ENCODE measurements around the gene EEF1A2.

Gene EEF1A2

DNA sequence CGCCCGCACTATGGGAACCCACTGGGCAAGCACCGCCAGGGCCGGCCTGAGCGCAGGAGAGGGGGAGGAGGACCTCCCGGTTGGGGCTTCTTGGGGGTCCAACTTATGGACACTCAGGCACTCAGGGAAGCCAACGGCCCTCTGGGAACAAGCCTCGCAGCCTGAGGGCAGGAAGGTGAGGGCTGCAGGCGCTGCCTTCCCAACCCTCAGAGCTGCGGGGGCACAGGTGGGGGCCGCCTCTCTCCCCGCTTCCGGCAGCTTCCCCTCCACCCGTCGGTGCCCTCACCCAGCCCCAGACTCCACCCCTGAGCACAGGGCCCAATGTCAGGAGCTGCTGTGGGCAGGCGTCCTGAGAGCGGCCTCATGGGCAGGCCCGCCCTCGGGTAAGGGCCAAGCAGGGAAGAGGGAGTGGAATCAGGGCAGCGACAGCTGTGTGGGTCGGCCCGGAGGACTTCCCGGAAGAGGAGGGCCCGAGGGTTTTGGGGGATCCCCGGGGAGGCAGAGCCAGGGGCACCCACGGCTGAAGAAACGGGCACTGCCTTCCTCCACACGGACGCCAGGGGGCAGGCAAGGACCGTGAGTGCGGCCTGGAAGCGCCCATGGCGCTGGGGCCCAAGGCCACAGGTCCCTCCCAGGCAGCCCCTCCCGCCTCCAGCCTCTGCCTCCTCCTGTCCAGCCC, 38.8 kb upstream of the EEF1A2 start:
- in situ Hi-C loops (cut with HindIII; ENCODE audit: low sequenced_read_pairs) = no loop called here
- TF ChIP-seq, protein P1, sequence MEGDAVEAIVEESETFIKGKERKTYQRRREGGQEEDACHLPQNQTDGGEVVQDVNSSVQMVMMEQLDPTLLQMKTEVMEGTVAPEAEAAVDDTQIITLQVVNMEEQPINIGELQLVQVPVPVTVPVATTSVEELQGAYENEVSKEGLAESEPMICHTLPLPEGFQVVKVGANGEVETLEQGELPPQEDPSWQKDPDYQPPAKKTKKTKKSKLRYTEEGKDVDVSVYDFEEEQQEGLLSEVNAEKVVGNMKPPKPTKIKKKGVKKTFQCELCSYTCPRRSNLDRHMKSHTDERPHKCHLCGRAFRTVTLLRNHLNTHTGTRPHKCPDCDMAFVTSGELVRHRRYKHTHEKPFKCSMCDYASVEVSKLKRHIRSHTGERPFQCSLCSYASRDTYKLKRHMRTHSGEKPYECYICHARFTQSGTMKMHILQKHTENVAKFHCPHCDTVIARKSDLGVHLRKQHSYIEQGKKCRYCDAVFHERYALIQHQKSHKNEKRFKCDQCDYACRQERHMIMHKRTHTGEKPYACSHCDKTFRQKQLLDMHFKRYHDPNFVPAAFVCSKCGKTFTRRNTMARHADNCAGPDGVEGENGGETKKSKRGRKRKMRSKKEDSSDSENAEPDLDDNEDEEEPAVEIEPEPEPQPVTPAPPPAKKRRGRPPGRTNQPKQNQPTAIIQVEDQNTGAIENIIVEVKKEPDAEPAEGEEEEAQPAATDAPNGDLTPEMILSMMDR (IDR thresholded peaks at IDR 0.05; ENCODE audit: low read depth, low read length) = peak; percentile 95
- peak; percentile 80 for DNase-seq (ENCODE audit: low read depth, low spot score)
- H3K4me3 ChIP-seq (ENCODE audit: low read depth, low read length) = peak overlapping the region; percentile 21

DNA sequence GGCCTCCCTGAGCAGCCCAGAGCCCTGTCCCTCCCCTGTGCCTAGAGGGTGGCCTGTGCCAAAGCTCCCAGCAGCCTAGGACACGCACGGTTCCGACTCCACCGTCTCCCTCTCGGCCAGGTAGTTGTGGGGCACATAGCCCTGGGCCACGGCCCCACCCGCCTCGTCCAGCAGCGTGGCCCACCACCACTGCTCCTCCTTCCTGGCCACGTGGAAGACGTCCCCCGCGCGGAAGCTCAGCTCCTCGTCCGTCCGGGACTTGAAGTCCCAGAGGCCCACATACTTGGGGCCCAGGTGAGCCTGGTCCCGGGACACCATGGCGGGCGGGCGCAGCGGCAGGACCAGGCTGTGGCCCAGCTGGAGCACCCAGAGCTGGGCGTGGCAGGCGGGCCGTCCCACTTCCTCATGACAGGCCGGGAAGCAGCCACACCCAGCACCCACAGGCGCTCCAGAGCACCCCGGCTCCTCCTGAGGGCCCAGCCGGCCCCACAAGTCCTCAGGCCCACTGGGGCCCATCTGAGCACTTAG, 38.2 kb upstream of the EEF1A2 start, which contains the start of gene PTK6:
Gene PTK6 (minus strand): TSS at position 380 of the 528 bp plus-strand sequence. CDS start 62 bp downstream, at position 318.
- in situ Hi-C loops (cut with HindIII; ENCODE audit: low sequenced_read_pairs) = no loop called here
- TF ChIP-seq, protein P1 (IDR thresholded peaks at IDR 0.05; ENCODE audit: low read depth, low read length) = no peak
- peak within 1 kb of the TSS; percentile 21 for H3K4me3 ChIP-seq (ENCODE audit: low read depth, low read length)
- DNase-seq (ENCODE audit: low read depth, low spot score) = no peak

DNA sequence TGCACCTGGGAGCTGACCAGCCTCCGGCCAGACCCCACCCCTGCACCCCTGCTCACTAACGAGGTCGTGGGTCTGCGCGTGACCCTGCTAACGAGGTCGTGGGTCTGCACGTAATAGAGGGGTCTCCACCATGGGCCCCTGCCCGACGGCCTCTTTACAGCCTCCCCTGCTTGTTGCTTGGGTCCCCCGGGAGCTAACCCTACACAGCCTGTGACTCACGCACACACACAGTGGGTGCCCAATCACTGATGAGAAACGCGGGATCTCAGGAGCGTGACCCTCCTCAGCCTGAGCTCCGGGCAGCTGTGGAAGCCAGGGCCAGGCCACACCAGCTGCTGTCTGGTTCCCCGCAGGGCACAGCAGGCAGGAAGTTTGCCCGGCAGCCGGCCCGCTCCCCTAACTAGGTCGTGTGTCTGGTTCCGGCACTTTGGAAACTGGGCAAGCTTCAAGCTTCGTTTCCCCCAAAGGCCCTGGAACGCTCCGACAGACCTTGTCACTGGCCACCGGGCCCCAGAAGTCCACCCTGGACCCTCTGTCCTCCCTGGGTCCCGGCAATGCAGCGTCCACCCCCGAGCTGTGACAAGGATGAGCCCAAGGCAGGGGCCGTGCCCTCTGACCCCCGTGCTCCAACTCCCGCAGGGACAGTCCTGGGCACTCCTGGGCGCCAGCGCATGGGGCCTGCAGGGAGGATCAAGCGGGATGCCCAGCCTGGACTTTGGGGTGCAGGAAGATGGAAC, 37.5 kb upstream of the EEF1A2 start:
- TF ChIP-seq, protein P1 (IDR thresholded peaks at IDR 0.05; ENCODE audit: low read depth, low read length) = no peak
- no peak overlapping the region for H3K4me3 ChIP-seq (ENCODE audit: low read depth, low read length)
- DNase-seq (ENCODE audit: low read depth, low spot score) = peak; percentile 37
- in situ Hi-C loops (cut with HindIII; ENCODE audit: low sequenced_read_pairs) = no loop called here

DNA sequence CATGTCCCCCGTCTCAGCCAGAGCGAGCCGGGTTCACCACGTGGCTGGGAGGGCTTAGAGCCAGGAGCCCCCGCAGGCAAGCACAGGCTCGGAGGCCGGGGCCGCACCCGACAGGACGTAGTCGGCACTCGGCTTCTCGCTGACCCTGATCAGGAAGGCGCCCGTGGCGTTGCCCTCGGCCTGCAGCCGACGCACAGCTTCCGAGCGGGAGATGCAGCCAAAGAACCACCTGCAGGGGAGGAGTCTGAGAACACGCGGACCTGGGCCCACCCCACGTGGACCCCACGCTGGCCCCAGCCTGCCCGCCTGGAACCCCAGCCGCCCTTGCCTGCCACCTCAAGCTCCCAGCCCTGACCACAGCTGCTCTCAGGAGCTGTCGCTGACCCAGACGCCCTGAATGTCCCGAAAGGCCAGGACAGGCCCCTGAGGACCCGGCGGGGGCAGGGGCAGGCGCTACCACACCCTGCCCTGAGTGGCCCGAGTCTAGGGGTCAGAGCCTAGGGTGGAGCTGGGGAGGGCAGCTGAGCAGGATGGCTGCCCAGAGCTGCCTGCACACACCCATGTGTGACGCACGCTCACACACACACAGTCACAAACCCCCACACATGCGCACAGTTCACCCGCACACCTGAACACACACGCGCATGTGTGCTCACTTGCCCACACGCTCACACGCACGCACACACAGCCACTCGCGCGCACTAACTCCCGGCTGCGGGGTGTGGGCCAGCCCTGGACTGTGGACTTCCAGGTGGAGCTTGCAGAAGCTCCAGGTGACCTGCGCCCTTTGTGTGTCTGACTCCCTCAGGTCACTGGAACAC, 36.2 kb upstream of the EEF1A2 start:
- TF ChIP-seq, protein P1 (IDR thresholded peaks at IDR 0.05; ENCODE audit: low read depth, low read length) = no peak
- in situ Hi-C loops (cut with HindIII; ENCODE audit: low sequenced_read_pairs) = no loop called here
- DNase-seq (ENCODE audit: low read depth, low spot score) = no peak
- no peak overlapping the region for H3K4me3 ChIP-seq (ENCODE audit: low read depth, low read length)

DNA sequence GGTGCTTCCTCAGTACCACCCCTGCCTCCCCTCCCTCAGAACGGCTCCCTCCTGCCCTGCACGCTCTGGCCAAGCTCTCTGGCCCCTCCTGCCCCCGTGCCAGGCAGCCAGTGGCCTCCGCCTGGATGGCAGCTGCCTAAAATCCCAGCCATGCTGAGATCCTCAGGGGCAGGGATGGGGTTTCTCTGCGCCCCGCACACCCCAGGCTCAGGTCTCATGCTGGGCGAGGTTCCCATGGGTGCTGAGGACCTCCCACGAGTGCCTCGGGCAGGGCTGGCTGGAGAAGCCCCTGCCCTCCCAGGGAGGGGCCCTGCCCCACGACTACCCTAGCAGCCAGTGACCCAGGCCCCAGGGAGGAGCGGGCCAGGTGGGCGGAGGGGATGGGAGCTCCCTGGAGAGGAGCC, 35.5 kb upstream of the EEF1A2 start:
- TF ChIP-seq, protein P1 (IDR thresholded peaks at IDR 0.05; ENCODE audit: low read depth, low read length) = no peak
- DNase-seq (ENCODE audit: low read depth, low spot score) = no peak
- no peak overlapping the region for H3K4me3 ChIP-seq (ENCODE audit: low read depth, low read length)
- in situ Hi-C loops (cut with HindIII; ENCODE audit: low sequenced_read_pairs) = no loop called here

DNA sequence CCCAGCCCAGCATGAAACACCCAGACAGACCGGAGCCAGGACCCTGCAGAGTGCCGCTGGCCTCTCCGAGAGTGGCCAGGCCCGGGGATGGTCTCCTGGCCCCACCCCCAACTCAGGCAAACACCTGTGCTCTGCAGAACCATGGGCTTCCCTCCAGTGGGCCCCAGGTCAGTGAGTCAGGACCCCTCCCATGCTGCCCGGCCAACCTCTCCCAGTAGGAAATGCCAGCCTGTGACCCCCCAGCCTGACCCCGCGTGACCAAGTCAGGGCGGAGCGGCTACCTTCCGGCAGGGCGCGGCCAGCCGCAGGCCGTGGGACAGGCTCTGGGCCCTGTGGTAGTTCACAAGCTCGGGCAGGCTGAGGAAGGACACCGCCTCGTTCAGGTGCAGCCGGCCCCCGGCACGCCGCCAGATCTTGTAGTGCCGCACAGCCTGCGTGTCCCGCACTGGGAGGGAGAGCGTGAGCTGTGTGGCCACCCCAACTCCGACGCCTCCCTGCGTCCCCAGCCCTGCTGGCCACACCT, 35.0 kb upstream of the EEF1A2 start:
- no peak for DNase-seq (ENCODE audit: low read depth, low spot score)
- TF ChIP-seq, protein P1 (IDR thresholded peaks at IDR 0.05; ENCODE audit: low read depth, low read length) = no peak
- H3K4me3 ChIP-seq (ENCODE audit: low read depth, low read length) = no peak overlapping the region
- in situ Hi-C loops (cut with HindIII; ENCODE audit: low sequenced_read_pairs) = no loop called here
